Vagina (tissue), 2 donors: ENCODE data around the gene RIPOR1. TPM values are rescaled to one million over a fixed set of nuclear protein-coding genes. Genes with fewer than 3 reads are reported as not detected.
A peak's percentile ranks its signal among the peaks of the same experiment; 100 is the strongest.

Source experiments
- DNase-seq, 2 donors: peaks; one replicate each; pipeline ENCODE4 v3.0.0-alpha.2; 2017; ENCODE audit errors: extremely low spot score in 2 of 2
- H3K27ac ChIP-seq: fragments of 200-600 bp; sonication (generic); one replicate; pipeline ENCODE4 v1.5.1; 2019
- H3K27me3 ChIP-seq: fragments of 200-600 bp; sonication (generic); one replicate; pipeline ENCODE4 v1.5.1; 2019
- H3K36me3 ChIP-seq, 2 donors: fragments of 200-600 bp; sonication (generic); one replicate each; pipeline ENCODE4 v1.5.1; 2017 to 2019
- H3K4me1 ChIP-seq: fragments of 200-600 bp; sonication (generic); one replicate; pipeline ENCODE4 v1.5.1; 2019
- H3K4me3 ChIP-seq, 2 donors: fragments of 200-600 bp; sonication (generic); 1 replicate in 1 of 2; 2 replicates in 1 of 2; pipeline ENCODE4 v1.5.1; 2016 to 2019
- H3K9me3 ChIP-seq: fragments of 200-600 bp; sonication (generic); one replicate; pipeline ENCODE4 v1.5.1; 2019
- POLR2A ChIP-seq, 2 donors: fragments of 450-650 bp; IDR thresholded peaks; one replicate each; pipeline ENCODE4 v1.6.1; 2017; ENCODE audit warnings: antibody characterized with exemption in 2 of 2, mild to moderate bottlenecking in 2 of 2, moderate library complexity in 2 of 2
- POLR2AphosphoS5 ChIP-seq, 2 donors: sonication (generic); formaldehyde crosslinking; IDR thresholded peaks; one replicate each; pipeline ENCODE4 v1.9.0; 2017; ENCODE audit warnings: antibody characterized with exemption in 2 of 2, mild to moderate bottlenecking in 2 of 2, low read depth in 1 of 2; ENCODE audit not compliant: insufficient read depth in 1 of 2
- intact Hi-C: fragments of 100-400 bp; cut with DNase I; formaldehyde crosslinking; loops from one replicate; pipeline ENCODE4 v1.15.1; 2023
- total RNA-seq: library from RNA; depleted of rRNA; stranded (reverse); fragments of >200 nt; gene quantifications from one replicate; pipeline ENCODE4 v1.2.3, GENCODE V29; 2016
- TF ChIP-seq, protein P1 (sequence below), 3 experiments: fragments of 450-650 bp in 2 of 3; fragments of 200-600 bp in 1 of 3; sonication (generic) in 1 of 3; IDR thresholded peaks; one replicate each; pipeline ENCODE4 v1.5.1; 2017 to 2019; ENCODE audit warnings: antibody characterized with exemption in 3 of 3, mild to moderate bottlenecking in 2 of 3, moderate library complexity in 2 of 3

Gene RIPOR1
- total RNA-seq, 1 donor from 2014 or later = 54.8 TPM

DNA sequence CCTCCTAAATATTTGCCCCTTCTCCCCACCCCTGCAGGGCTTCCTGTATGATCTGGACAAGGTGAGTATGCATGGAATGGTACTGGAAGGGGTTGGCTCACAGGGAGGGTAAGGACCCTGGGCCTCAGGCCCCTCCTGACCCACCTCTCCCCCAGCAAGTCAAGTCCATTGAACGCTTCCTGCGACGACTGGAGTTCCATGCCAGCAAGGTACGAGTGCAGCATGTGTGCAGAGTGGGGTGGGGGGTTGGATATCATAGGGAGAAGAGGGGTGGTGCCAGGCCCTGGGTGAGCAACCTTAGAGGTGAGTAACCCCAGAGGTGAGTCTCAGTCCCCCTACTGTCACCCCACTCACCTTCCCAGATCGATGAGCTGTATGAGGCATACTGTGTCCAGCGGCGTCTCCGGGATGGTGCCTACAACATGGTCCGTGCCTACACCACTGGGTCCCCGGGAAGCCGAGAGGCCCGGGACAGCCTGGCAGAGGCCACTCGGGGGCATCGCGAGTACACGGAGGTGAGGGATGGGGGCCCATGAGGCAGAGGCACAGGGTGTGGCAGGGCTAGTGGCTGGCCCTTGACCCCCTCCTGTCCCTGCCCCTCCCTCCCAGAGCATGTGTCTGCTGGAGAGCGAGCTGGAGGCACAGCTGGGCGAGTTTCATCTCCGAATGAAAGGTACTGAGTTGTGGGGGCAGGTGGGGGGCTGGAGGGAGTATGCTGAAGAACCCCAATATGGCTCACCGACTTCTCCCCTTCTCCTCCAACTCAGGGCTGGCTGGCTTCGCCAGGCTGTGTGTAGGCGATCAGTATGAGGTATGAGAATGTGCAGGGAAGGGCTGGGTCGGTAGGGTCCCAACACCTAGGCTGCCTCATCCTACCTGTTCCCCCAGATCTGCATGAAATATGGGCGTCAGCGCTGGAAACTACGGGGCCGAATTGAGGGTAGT, 11.3 kb downstream of the RIPOR1 start:
- no peaks in the 10 kb centered on the region for H3K27me3 ChIP-seq
- H3K4me1 ChIP-seq = peaks cover 59% of the 10 kb centered on the region
- DNase-seq = no peak
- intact Hi-C loops = no loop called here
- no peaks in the 10 kb centered on the region for H3K9me3 ChIP-seq
- no peak overlapping the region for H3K27ac ChIP-seq
- peaks cover 2 to 44% of the 10 kb centered on the region in 2 donors for H3K36me3 ChIP-seq
- TF ChIP-seq POLR2A (IDR thresholded peaks at IDR 0.05) = no peak
- TF ChIP-seq, protein P1, sequence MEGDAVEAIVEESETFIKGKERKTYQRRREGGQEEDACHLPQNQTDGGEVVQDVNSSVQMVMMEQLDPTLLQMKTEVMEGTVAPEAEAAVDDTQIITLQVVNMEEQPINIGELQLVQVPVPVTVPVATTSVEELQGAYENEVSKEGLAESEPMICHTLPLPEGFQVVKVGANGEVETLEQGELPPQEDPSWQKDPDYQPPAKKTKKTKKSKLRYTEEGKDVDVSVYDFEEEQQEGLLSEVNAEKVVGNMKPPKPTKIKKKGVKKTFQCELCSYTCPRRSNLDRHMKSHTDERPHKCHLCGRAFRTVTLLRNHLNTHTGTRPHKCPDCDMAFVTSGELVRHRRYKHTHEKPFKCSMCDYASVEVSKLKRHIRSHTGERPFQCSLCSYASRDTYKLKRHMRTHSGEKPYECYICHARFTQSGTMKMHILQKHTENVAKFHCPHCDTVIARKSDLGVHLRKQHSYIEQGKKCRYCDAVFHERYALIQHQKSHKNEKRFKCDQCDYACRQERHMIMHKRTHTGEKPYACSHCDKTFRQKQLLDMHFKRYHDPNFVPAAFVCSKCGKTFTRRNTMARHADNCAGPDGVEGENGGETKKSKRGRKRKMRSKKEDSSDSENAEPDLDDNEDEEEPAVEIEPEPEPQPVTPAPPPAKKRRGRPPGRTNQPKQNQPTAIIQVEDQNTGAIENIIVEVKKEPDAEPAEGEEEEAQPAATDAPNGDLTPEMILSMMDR (IDR thresholded peaks at IDR 0.05) = no peak
- TF ChIP-seq POLR2AphosphoS5 (IDR thresholded peaks at IDR 0.05; ENCODE audit: insufficient read depth in 1 of 2, low read depth in 1 of 2) = no peak
- H3K4me3 ChIP-seq = no peak overlapping the region

- Histone ChIP-seq H3K9me3 (no peaks in the 10 kb centered on the region), H3K27ac (no peak overlapping the region), H3K4me3 (no peak overlapping the region), H3K36me3 (peaks cover 2 to 52% of the 10 kb centered on the region in 2 donors), H3K4me1 (peaks cover 62% of the 10 kb centered on the region), H3K27me3 (no peaks in the 10 kb centered on the region)
- DNase-seq = no peak
- TF ChIP-seq, protein P1 (IDR thresholded peaks at IDR 0.05) = no peak
- TF ChIP-seq POLR2AphosphoS5 (IDR thresholded peaks at IDR 0.05; ENCODE audit: insufficient read depth in 1 of 2, low read depth in 1 of 2) = no peak
- no peak for TF ChIP-seq POLR2A (IDR thresholded peaks at IDR 0.05)
- intact Hi-C loops = no loop called here
Observed at GRCh38 chr16:67540756-67541155, 12.1 kb downstream of the RIPOR1 start.

DNA sequence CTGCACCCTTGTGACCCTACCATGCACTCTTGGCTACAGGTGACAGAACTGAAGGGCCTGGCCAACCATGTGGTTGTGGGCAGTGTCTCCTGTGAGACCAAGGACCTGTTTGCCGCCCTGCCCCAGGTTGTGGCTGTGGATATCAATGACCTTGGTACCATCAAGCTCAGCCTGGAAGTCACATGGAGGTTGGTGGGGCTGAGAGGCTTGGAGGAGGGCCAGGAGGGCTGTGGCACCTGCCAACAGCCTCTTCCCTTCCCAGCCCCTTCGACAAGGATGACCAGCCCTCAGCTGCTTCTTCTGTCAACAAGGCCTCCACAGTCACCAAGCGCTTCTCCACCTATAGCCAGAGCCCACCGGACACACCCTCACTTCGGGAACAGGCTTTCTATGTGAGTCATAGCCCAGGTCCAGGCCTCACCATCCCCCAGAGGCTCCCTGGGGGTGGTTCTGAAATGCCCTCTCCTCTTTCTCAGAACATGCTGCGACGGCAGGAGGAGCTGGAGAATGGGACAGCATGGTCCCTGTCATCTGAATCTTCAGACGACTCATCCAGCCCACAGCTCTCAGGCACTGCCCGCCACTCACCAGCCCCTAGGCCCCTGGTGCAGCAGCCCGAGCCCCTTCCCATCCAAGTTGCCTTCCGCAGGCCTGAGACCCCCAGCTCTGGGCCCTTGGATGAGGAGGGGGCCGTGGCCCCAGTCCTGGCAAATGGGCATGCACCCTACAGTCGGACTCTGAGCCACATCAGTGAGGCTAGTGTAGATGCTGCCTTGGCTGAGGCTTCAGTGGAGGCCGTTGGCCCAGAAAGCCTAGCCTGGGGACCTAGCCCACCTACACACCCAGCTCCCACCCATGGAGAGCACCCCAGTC, 13.0 kb downstream of the RIPOR1 start:
- no peaks in the 10 kb centered on the region for H3K9me3 ChIP-seq
- no peak overlapping the region for H3K4me3 ChIP-seq
- intact Hi-C loops = no loop called here
- H3K27ac ChIP-seq = no peak overlapping the region
- peaks cover 65% of the 10 kb centered on the region for H3K4me1 ChIP-seq
- H3K36me3 ChIP-seq = peaks cover 2 to 61% of the 10 kb centered on the region in 2 donors
- TF ChIP-seq POLR2A (IDR thresholded peaks at IDR 0.05) (no peak), POLR2AphosphoS5 (IDR thresholded peaks at IDR 0.05; ENCODE audit: insufficient read depth in 1 of 2, low read depth in 1 of 2) (no peak)
- TF ChIP-seq, protein P1 (IDR thresholded peaks at IDR 0.05) = no peak
- no peak for DNase-seq
- no peaks in the 10 kb centered on the region for H3K27me3 ChIP-seq

DNA sequence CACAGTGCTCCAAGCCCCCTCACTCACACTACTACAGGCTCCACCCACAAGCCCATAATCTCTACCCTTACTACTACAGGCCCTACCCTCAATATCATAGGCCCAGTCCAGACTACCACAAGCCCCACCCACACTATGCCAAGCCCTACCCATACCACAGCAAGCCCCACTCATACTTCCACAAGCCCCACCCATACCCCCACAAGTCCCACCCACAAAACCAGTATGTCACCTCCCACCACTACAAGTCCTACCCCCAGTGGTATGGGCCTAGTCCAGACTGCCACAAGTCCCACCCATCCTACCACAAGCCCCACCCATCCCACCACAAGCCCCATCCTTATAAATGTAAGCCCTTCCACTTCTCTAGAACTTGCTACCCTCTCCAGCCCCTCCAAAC, 13.8 kb downstream of the RIPOR1 start:
- peaks cover 2 to 61% of the 10 kb centered on the region in 2 donors for H3K36me3 ChIP-seq

More for the DNA sequence above, 13.8 kb downstream of the RIPOR1 start:
- Histone ChIP-seq H3K9me3 (no peaks in the 10 kb centered on the region), H3K4me3 (no peak overlapping the region), H3K27me3 (no peaks in the 10 kb centered on the region), H3K4me1 (peaks cover 65% of the 10 kb centered on the region), H3K27ac (no peak overlapping the region)
- peak in 1 of 2 donors; percentile 87 for DNase-seq
- no peak for TF ChIP-seq POLR2A (IDR thresholded peaks at IDR 0.05)
- TF ChIP-seq POLR2AphosphoS5 (IDR thresholded peaks at IDR 0.05; ENCODE audit: insufficient read depth in 1 of 2, low read depth in 1 of 2) = no peak
- TF ChIP-seq, protein P1 (IDR thresholded peaks at IDR 0.05) = no peak
- intact Hi-C loops = no loop called here
